CD4-positive, alpha-beta T cell treated with Interferon gamma for 1 hour (primary cell): ENCODE data around the gene AGBL4.

Experiments used
- DNase-seq: peaks from one replicate; pipeline ENCODE4 v3.0.0-alpha.2; 2020

Gene AGBL4

DNA sequence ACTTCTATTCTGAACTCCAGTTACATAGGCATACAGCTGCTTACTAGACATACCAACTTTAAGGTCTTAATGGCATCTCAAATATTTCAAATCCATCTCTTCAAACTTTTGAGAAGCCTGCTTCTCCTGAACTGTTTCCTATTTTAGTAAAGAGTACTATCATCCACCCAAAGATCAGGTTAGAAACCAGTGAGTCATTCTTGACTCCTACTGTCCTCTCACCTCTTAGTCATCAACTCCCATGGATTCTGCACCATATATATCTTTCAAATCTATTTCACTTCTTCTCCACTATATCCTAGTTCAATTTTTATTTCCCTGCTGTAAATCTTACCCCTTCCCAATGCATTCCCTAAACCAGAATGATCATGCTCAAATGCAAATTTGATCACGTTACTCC, 1228.9 kb downstream of the AGBL4 start:
- DNase-seq = no peak

DNA sequence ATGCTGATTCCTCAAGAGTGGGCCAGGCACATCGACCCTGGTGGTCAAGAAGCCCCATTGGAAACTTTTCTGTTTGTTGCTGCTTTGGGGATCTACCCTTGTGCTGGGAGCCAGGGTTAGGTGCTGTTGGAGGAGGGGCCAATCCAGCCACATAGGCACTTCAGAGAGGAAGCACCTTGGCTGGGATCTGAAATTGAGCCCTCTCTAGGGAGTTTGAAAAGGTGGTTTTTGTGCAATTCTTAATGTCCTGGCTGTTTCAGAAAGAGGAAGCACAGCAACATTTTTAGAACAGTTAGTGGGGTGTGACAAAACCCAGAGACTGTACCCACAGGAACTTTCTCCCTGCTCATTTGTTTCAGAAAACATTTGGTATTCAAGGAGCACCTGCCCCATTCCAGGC, 1229.9 kb downstream of the AGBL4 start:
- peak; percentile 69 for DNase-seq

DNA sequence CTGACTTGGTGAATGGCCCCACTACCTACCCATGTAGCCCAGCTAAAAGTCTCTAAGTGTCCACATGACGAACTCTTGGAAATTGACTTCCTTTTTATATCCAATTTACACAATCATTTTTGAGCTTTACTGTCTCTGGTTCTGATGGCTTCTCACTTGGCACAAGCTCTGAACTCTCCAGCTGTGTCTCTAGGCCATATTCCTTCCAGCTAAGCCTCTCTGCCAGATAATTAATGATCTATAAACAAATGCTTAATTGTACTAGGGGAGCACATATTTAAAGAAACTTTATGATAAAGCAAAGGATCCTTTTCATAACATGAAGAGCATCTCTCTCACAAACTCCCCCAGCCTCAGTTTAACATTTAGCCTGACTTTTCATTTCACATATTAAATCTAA, 1230.8 kb downstream of the AGBL4 start:
- DNase-seq = no peak

DNA sequence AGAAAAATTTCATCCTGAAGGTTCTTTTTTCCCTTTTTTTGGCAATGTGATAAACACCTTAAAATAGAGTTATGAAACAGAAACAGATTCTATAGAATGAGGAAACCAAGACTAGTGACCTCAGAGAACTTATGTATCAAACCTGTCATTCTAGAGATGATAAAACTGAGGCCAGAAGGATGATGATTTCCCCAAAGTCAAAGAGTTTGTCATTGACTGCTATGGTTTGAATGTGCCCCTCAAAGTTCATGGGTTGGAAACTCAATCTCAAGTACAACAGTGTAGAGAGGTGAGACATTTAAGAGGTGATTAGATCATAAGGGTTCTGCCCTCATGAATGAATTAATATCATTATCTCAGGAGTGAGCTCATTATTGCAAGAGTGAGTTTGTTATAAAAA, 1233.4 kb downstream of the AGBL4 start:
- no peak for DNase-seq

GRCh38 chr1:48789903-48790302, 1233.9 kb downstream of the AGBL4 start:
- DNase-seq = no peak

DNA sequence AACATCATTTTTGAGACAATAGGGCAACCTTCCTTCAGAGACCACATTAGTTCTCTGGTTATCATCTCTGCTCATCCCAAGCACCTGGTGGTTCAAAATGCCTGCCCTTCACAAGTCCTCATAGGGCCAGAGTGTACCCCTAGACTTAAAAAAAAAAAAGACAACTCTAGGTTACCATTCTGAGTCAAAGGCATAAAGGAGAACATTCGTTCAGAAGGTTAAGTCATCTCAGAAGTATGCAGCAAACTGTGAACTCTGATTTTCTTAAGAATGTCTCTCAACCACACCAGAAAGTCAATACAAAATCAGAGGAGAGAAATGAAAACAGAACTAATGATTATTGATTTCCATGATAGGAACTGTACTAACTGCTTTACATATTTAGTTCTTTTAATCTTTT, 1237.9 kb downstream of the AGBL4 start:
- DNase-seq = no peak

DNA sequence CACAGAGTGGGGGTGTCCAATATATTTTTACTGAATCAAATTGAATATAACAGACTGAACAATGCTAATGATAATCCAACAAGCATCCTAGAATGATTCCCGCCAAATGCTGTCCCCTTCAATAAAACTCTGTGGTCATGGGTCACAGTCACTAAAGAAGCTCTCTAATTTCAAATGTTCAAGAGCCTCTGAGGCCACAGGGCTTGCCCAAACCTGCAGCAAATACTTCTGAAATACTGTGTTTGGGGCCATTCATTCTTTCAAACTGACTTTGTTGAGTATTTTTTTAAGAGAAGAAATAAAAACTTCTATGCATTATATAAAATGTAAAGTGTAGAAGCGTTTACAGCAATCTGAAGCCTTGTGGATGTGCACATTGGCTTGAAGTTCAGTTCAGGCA, 1239.5 kb downstream of the AGBL4 start:
- no peak for DNase-seq

DNA sequence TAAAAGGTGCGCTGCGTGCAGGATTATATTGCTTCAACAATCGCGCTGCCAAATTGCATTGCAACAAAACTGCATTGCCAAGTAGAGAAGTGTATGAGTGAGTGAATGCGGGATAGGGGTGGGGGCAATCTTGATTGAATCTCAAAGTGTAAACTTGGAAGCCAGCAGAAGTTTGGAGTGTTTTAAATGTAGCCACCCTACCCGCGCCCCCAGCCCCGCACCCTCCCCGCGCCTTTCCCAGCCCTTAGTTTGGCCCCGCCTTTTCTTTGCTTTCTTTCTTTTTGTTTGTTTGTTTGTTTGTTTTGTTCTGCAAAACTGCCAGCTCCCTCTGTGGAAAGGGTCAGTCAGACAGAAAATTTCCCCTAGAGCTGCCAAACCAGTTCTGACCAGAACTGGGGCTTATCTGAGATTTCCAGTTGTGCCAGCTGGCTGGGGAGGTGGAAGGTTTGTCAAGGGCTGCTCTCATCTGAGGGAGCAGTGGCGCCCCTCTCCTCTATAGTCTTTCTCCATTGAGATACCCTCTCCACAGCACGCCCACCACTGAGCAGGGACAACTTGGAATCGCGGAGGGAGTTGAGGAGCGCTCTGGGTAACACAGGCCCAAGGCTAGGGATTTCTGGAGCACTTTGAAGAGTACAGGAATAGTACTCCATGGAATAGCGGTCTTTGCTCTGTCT, 1246.4 kb downstream of the AGBL4 start:
- DNase-seq = no peak

DNA sequence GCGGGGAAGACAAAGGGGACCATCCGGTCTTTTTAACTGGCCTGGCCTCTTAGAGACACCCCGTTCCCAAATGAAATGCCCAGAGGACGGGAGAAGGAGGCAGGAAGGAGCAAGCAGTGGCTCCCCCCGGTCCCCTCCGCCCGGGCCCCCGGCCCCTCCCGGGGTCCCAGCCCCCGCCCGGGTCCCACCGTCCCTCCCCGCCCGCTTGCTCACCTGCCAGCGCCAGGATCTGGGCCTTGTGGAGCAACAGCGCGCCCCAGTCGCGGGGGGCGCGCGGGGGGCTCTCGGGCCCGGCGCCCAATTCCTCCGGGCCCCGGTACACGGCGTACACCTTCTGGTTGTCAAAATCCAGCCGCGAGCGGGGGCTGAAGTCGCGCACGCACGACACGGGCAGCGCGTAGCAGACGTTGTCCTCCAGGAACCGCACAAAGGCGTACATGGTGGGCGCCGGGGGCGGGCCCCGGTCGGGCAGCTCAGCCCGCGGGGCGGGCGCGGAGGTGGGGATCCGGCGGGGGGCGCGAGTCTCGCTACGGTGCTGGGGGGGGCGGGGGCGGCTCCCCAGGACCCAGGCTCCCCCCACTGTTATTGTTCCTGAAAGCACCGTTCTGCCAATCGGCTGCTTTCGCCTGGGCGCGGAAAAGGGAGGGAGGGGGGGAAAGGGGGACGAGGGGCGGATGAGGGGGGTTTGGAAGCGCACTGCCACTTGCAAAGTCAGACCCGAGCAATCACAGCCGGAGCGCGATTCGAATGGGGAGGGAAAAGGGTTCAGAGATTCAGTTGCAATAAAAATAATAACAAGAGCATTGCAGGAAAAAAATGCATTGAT, 1247.1 kb downstream of the AGBL4 start, which contains the start of gene BEND5:
TSS of gene BEND5 (minus strand) at position 499 of the 826 bp plus-strand sequence. CDS start at position 439, 60 bp downstream.
- peak; percentile 68 for DNase-seq

DNA sequence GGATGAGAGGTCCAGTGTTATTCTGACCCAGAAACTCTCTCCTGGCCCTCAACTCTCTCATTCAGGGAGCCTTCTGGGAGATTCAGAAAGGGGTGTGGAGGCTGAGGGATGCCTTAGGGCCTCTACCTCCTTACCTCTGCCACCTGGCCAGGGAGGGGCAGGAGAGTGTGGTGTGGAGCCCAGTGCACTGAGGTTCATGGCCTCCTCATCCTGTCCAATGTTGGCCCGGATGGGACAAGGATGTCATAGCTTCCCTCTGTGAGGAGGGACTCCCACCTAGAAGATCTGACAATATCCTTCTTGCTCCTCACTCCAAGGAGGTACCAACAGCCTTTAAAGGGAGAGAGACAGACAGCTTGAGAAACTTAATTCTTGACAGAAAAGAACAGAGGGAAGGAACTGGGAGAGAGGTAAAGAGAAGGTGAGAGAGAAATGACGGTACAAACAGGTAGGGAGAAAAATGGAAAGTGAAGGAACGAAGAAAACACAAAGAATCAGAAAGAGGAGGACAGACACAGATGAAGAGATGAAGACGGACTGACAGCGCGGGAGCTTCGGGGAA, 1247.8 kb downstream of the AGBL4 start:
- DNase-seq = no peak

- DNase-seq = no peak
These were observed 1250.6 kb downstream of the AGBL4 start for GRCh38 chr1:48773133-48773532.

DNA sequence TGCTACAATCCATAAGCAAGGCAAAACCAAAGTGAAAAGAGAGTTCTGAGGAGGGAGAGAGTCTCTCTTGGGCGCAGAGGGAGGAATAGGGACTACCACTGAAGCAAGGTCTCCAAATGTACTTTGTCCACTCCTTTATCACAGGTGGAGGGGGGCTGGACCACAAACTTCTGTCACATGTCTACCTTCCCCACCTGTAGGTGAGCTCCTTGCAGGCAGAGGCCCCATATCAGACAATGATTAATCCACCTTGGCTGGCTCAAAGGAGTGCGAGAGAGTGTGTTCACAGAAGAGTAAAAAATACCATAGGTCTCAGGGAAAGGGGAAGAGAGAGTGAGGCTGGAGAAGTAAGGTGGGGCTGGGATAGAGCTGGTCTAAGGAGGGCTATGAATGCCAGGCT, 1251.5 kb downstream of the AGBL4 start:
- DNase-seq = no peak

- DNase-seq = no peak
These were observed 1252.2 kb downstream of the AGBL4 start for GRCh38 chr1:48771561-48771960.

DNA sequence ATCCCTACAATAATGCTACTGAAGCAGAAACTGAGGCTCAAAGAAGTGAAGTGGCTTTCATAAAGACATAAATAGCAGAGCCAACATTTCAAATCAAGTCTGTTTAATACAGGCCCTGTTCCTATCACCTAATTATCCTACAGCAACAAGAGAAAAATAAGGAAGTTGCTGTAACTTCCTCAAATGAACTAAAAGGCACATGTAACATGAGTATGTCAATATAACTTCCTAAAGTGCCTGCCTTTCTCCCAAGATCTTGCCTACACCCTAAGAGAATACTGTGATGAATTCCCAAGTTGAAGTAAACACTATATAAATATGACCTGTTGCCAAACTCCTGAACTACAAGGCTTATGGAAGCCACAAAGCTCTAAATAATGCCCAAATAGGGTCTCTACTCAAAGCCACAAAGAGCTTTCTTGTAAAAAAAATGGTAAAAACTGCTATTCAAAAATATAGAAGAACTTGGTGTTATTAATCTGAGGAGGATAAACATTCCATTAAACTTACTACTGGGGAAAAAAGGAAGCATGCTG, 1255.7 kb downstream of the AGBL4 start:
- DNase-seq = no peak

GRCh38 chr1:48765335-48765734, 1258.4 kb downstream of the AGBL4 start:
- DNase-seq = no peak

- DNase-seq = no peak
These were observed 1261.8 kb downstream of the AGBL4 start for GRCh38 chr1:48761986-48762385.

- no peak for DNase-seq
These were observed 1262.3 kb downstream of the AGBL4 start for GRCh38 chr1:48761411-48761810.

GRCh38 chr1:48760857-48761256, 1262.9 kb downstream of the AGBL4 start:
- no peak for DNase-seq

GRCh38 chr1:48758976-48759375, 1264.8 kb downstream of the AGBL4 start:
- DNase-seq = no peak

DNA sequence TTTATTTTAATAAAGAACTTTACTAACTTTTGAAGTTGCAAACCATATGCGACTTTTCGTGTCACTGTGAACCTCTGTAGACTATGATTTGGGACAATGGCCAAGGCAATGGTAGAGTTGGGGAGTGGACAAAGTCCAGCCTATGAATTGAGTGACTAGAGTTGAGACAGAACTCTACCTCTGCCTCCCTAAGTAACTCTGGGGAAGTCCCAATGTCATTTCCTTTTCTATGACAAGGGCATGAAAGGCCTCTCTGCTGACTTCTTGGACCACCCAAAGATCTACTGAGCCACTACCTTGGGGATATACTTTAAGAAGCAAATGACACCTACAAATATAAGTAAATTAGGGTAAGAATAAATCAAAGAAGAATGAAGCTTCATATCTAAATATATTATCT, 1266.4 kb downstream of the AGBL4 start:
- DNase-seq = no peak

DNA sequence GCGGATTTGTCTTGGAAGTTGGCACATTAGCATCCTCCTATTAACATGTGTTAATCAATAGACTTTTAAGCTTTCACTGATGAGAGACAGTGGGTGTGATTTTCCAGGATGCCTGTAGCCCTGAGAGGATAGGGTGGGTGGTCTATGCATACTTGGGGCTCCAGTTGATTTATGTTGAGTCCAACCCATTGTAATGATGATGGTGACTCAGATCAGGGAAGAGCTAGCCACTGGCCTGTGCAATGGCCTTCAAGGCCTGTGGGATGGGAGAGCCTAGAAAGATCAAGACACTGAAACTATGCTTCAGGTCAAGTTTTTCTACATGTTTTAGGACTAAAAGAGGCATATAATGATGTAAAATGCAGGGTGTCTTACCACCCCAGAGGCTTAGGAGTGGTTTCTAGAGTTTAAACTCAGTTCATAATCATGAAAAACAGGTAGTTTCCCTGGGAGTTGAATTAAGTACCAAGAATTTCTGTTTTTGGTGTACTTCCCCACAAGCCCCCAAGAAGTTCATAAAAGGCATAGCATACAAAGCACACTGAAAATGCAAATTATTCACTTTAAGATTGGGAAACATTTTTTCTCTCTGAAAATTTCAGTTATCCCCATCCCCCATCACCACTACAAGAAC, 1267.0 kb downstream of the AGBL4 start:
- DNase-seq = no peak

- no peak for DNase-seq
These were observed 1270.5 kb downstream of the AGBL4 start for GRCh38 chr1:48753293-48753692.

DNA sequence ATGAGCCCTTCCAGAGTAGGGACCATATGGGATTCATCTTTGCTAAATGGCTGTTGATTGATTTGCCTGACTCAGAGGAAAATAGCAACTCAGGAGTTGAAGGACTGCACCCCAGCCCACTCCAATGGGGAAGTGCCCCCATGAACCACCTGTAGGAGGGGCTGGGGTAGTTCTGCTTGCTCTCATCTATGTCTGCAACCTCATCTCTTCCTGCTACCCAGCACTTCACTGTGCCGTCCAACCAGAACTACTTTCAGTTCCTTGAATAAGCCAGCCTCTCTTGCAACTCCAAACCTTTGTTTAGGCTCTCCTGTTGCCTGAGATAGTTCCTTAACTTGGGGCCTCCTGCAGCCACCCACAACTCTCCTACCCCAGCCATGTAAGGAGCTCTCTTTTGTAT, 1273.6 kb downstream of the AGBL4 start:
- peak; percentile 47 for DNase-seq
